Measurements from ENCODE around the gene PAGE4. TPM values are rescaled to one million over a fixed set of nuclear protein-coding genes. Genes with fewer than 3 reads are reported as not detected.
A peak's percentile ranks its signal among the peaks of the same experiment; 100 is the strongest.

PAGE4 gene
- total RNA-seq, 4 donors from 2014 or later = not detected

- Histone ChIP-seq H3K27me3 (no peaks in the 10 kb centered on the region), H3K4me3 (replicated peaks in 1 of 3) (peak overlapping the region in 2 of 3 donors; percentile 27 to 46), H3K27ac (peak overlapping the region; percentile 72 to 78 (median 77)), H3K36me3 (no peaks in the 10 kb centered on the region), H3K9me3 (no peaks in the 10 kb centered on the region), H3K4me1 (peaks cover 0 to 5% of the 10 kb centered on the region in 2 donors)
- DNase-seq = peak; percentile 1 to 8
- intact Hi-C loops (cut with DNase I) = no loop called here
- TF ChIP-seq POLR2A (IDR thresholded peaks at IDR 0.05) (no peak), CTCF (IDR thresholded peaks at IDR 0.05) (no peak)
- 45 to 48% methylated on average over 3 to 5 of the region's 28 CpGs for WGBS, 2 donors
Measured at GRCh38 chrX:49878128-49878833, 49.2 kb downstream of the PAGE4 start.

DNA sequence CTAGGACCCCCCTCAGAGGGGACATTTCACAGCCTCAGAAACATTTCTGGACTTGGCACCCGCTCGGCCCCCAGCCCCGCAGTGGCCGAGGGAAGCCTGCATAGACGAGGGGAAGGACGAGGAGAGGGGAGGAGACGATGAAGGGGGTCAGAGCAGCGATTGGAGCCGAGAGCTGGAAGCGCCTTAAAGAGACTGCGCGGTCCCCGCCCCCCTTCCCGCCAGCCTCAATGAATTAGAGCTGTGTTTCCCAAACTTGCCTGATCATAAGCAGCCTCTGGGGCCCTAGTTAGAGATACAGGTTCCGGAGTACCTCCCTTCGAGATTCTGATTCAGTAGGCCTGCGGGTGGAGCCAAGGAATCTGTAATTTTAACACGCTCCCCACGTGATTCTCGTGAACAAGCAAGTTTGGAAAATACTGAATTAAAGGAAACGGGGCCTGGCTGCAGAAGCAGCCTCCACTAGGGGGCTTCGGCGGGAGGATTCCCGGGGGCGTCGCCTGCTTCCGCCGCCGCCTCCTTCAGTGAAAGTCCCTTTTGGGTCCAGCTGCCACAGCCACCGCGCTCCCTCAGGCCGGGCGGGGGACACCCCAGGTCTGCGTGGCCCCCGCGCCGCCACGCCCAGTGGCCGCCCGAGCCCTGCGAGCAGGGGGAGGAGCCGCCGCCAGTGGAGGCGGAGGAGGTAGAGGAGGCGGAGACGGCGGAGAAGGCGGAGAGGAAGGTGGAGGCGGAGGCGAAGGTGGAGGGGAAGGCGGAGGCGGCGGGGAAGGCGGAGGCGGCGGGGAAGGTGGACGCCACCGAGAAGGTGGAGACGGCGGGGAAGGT lies 49.9 kb downstream of the PAGE4 start, which contains the start of gene USP27X:
Gene USP27X, plus strand, starts transcription at position 651 of the 822 bp plus-strand sequence. CDS start 824 bp downstream, outside the sequence.
- 0 to 2% methylated on average over 11 to 20 of the region's 60 CpGs for WGBS, 2 donors
- intact Hi-C loops (cut with DNase I) = no loop called here
- TF ChIP-seq CTCF (IDR thresholded peaks at IDR 0.05) (peak in 5 of 6 experiments; percentile 23 to 53 (median 45)), POLR2A (IDR thresholded peaks at IDR 0.05) (peak in 1 of 2 donors; percentile 69)
- Histone ChIP-seq H3K36me3 (no peaks in the 10 kb centered on the region), H3K4me1 (peaks cover 0 to 5% of the 10 kb centered on the region in 2 donors), H3K27ac (peak within 1 kb of the TSS; percentile 72 to 78 (median 77)), H3K27me3 (no peaks in the 10 kb centered on the region), H3K4me3 (replicated peaks in 1 of 3) (peak within 1 kb of the TSS in 2 of 3 donors; percentile 27 to 46), H3K9me3 (no peaks in the 10 kb centered on the region)
- DNase-seq = peak; percentile 77 to 80

DNA sequence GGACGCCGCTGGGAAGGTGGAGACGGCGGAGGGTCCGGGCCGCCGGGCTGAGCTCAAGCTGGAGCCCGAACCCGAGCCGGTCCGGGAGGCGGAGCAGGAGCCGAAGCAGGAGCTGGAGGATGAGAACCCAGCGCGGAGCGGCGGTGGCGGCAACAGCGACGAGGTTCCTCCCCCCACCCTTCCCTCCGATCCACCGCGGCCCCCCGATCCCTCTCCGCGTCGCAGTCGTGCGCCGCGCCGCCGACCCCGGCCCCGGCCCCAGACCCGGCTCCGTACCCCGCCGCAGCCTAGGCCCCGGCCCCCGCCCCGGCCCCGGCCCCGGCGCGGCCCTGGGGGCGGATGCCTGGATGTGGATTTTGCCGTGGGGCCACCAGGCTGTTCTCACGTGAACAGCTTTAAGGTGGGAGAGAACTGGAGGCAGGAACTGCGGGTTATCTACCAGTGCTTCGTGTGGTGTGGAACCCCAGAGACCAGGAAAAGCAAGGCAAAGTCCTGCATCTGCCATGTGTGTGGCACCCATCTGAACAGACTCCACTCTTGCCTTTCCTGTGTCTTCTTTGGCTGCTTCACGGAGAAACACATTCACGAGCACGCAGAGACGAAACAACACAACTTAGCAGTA lies 50.7 kb downstream of the PAGE4 start:
- no peaks in the 10 kb centered on the region for H3K27me3 ChIP-seq
- intact Hi-C loops (cut with DNase I) = no loop called here
- no peaks in the 10 kb centered on the region for H3K36me3 ChIP-seq
- TF ChIP-seq POLR2A (IDR thresholded peaks at IDR 0.05) (no peak), CTCF (IDR thresholded peaks at IDR 0.05) (no peak)
- no peak for DNase-seq
- H3K4me3 ChIP-seq (replicated peaks in 1 of 3) = peak overlapping the region in 1 of 3 donors; percentile 46
- peak overlapping the region; percentile 72 to 78 (median 77) for H3K27ac ChIP-seq
- H3K9me3 ChIP-seq = no peaks in the 10 kb centered on the region
- H3K4me1 ChIP-seq = peaks cover 0 to 5% of the 10 kb centered on the region in 2 donors
- WGBS, 2 donors = 16 to 24% methylated on average over 6 to 10 of the region's 55 CpGs

DNA sequence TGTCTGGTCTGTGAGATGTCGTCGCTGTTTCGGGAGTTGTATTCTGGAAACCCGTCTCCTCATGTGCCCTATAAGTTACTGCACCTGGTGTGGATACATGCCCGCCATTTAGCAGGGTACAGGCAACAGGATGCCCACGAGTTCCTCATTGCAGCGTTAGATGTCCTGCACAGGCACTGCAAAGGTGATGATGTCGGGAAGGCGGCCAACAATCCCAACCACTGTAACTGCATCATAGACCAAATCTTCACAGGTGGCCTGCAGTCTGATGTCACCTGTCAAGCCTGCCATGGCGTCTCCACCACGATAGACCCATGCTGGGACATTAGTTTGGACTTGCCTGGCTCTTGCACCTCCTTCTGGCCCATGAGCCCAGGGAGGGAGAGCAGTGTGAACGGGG lies 51.6 kb downstream of the PAGE4 start:
- DNase-seq = no peak
- intact Hi-C loops (cut with DNase I) = no loop called here
- no peaks in the 10 kb centered on the region for H3K9me3 ChIP-seq
- WGBS, 2 donors = 92 to 94% methylated on average over 2 to 6 of the region's 12 CpGs
- no peak for TF ChIP-seq POLR2A (IDR thresholded peaks at IDR 0.05)
- no peak for TF ChIP-seq CTCF (IDR thresholded peaks at IDR 0.05)
- no peaks in the 10 kb centered on the region for H3K27me3 ChIP-seq
- H3K4me3 ChIP-seq (replicated peaks in 1 of 3) = no peak overlapping the region
- peaks cover 0 to 5% of the 10 kb centered on the region in 2 donors for H3K4me1 ChIP-seq
- no peaks in the 10 kb centered on the region for H3K36me3 ChIP-seq
- H3K27ac ChIP-seq = no peak overlapping the region

Other genes starting within 250 kb of the PAGE4 start
- not detected for gene GAGE12H, start 249.4 kb upstream of the PAGE4 start, total RNA-seq
- not detected for gene GAGE2A, start 239.8 kb upstream of the PAGE4 start, total RNA-seq
- not detected for gene GAGE1, start 230.3 kb upstream of the PAGE4 start, total RNA-seq
- gene PAGE1, start 133.3 kb upstream of the PAGE4 start, total RNA-seq = not detected
- gene USP27X, start 50.2 kb downstream of the PAGE4 start, total RNA-seq = 1 to 10 TPM; 2.3 to 4.6 (median 2.8) TPM
- 10 to 100 TPM in 2 of 4 donors, 1 to 10 TPM in 2; 7.3 to 12.6 (median 10.1) TPM for gene CLCN5, start 93.3 kb downstream of the PAGE4 start, total RNA-seq

All from thyroid gland (tissue), 4 donors.